SJCRH30 (cell line): ENCODE results near the gene MYOM3. TPM values are rescaled to one million over a fixed set of nuclear protein-coding genes. Genes with fewer than 3 reads are reported as not detected.
A peak's percentile ranks its signal among the peaks of the same experiment; 100 is the strongest.
"Not testable (repeated sequence)": the region's sequence is repeated elsewhere in the genome, so short reads cannot be mapped to it uniquely, and the experiment has no call there.

Experiments
- DNase-seq, 2 experiments: peaks; one replicate each; pipeline ENCODE4 v3.0.0-alpha.2; 2015 to 2020
- H3K27ac ChIP-seq: fragments of 250-450 bp; sonication (Bioruptor Pico); 2 replicates; pipeline ENCODE4 v1.5.1; 2020; ENCODE audit warnings: mild to moderate bottlenecking, moderate library complexity
- H3K27me3 ChIP-seq: fragments of 250-450 bp; sonication (Bioruptor Pico); 2 replicates; pipeline ENCODE4 v1.5.1; 2020; ENCODE audit warnings: mild to moderate bottlenecking, moderate library complexity
- H3K36me3 ChIP-seq: fragments of 250-450 bp; sonication (Bioruptor Pico); 2 replicates; pipeline ENCODE4 v1.5.1; 2020; ENCODE audit warnings: mild to moderate bottlenecking, moderate library complexity
- H3K4me1 ChIP-seq: fragments of 250-450 bp; sonication (Bioruptor Pico); 2 replicates; pipeline ENCODE4 v1.5.1; 2020; ENCODE audit warnings: mild to moderate bottlenecking, moderate library complexity
- H3K4me3 ChIP-seq: fragments of 250-450 bp; sonication (Bioruptor Pico); 2 replicates; pipeline ENCODE4 v1.5.1; 2020; ENCODE audit warnings: mild to moderate bottlenecking, moderate library complexity
- H3K9me3 ChIP-seq: fragments of 250-450 bp; sonication (Bioruptor Pico); replicated peaks from 2 replicates; pipeline ENCODE4 v1.5.1; 2020; ENCODE audit warnings: mild to moderate bottlenecking, moderate library complexity
- total RNA-seq: library from RNA; depleted of rRNA; stranded (reverse); fragments of >200 nt; shearing (Covaris generic); gene quantifications from 2 replicates; pipeline ENCODE4 v1.2.3, GENCODE V29; 2014

MYOM3 gene
- total RNA-seq, 1 experiment from 2014 or later = not detected

GRCh38 chr1:24069817-24070216 is 42.1 kb downstream of the MYOM3 start:
- DNase-seq = no peak

DNA sequence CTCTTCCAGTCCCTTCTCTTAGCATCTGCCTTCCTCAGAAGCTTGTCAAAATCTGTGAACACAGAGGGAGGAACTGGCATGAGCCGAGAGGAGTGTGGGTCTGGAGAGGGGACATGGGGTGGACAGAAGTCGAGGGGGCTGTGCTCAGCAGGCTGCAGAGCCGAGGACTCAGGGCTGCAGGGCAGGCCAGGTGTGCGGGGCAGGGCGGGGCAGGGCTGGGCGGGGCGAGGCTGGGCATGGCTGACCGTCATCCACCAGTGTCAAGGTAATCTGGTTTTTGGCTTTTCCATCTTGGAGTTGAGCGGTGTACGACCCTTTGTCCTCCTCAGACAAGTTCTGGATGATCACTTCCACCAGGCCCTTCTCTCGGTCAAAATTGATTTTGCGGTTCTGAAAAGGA is 44.0 kb downstream of the MYOM3 start:
- Histone ChIP-seq H3K9me3 (no peaks in the 10 kb centered on the region), H3K4me3 (no peak overlapping the region), H3K27me3 (peaks cover 17% of the 10 kb centered on the region), H3K36me3 (no peaks in the 10 kb centered on the region), H3K27ac (no peak overlapping the region), H3K4me1 (no peaks in the 10 kb centered on the region)
- no peak for DNase-seq

More at GRCh38 chr1:24069817-24070216, 42.1 kb downstream of the MYOM3 start:
- Histone ChIP-seq H3K4me3 (no peak overlapping the region), H3K27ac (no peak overlapping the region), H3K4me1 (no peaks in the 10 kb centered on the region), H3K27me3 (peaks cover 16% of the 10 kb centered on the region), H3K9me3 (no peaks in the 10 kb centered on the region), H3K36me3 (no peaks in the 10 kb centered on the region)

DNA sequence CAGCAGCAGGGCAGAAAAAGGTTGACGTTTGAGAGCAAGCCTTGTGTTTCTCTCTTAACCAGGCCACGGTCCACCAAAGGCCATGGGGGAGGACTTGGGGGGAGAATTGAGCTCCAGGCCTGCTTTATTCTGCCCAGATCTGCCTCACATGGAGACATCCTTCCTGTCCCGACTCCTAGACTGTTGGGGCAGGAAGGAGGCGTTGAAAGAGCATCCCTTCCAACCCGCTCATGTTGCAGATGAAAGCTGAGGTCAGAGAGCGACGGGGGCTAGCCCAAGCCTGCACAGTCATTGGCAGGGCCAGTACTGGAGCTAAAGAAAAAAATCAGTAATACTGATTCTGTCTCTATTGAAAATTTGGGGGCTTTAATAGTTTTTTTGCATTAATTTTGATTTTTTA is 46.6 kb downstream of the MYOM3 start:
- Histone ChIP-seq H3K27ac (no peak overlapping the region), H3K4me3 (no peak overlapping the region), H3K36me3 (no peaks in the 10 kb centered on the region), H3K9me3 (no peaks in the 10 kb centered on the region), H3K4me1 (no peaks in the 10 kb centered on the region), H3K27me3 (peaks cover 4% of the 10 kb centered on the region; the same call in 1 of the 2 replicates)
- DNase-seq = no peak

GRCh38 chr1:24062221-24062620 is 49.7 kb downstream of the MYOM3 start:
- no peak overlapping the region for H3K4me3 ChIP-seq
- no peak for DNase-seq
- no peaks in the 10 kb centered on the region for H3K9me3 ChIP-seq
- no peaks in the 10 kb centered on the region for H3K36me3 ChIP-seq
- H3K4me1 ChIP-seq = no peaks in the 10 kb centered on the region
- H3K27me3 ChIP-seq = peaks cover 15% of the 10 kb centered on the region
- H3K27ac ChIP-seq = no peak overlapping the region

GRCh38 chr1:24060482-24060881 is 51.5 kb downstream of the MYOM3 start:
- H3K4me3 ChIP-seq = no peak overlapping the region
- H3K9me3 ChIP-seq = no peaks in the 10 kb centered on the region
- H3K27ac ChIP-seq = no peak overlapping the region
- no peaks in the 10 kb centered on the region for H3K36me3 ChIP-seq
- H3K4me1 ChIP-seq = no peaks in the 10 kb centered on the region
- peaks cover 24% of the 10 kb centered on the region for H3K27me3 ChIP-seq
- no peak for DNase-seq

- no peaks in the 10 kb centered on the region for H3K36me3 ChIP-seq
- H3K27me3 ChIP-seq = peaks cover 27% of the 10 kb centered on the region; the same call in 1 of the 2 replicates
- DNase-seq = no peak
- H3K9me3 ChIP-seq = no peaks in the 10 kb centered on the region
- H3K27ac ChIP-seq = no peak overlapping the region
- no peaks in the 10 kb centered on the region for H3K4me1 ChIP-seq
- H3K4me3 ChIP-seq = no peak overlapping the region
These were observed 53.1 kb downstream of the MYOM3 start for GRCh38 chr1:24058671-24059455.

DNA sequence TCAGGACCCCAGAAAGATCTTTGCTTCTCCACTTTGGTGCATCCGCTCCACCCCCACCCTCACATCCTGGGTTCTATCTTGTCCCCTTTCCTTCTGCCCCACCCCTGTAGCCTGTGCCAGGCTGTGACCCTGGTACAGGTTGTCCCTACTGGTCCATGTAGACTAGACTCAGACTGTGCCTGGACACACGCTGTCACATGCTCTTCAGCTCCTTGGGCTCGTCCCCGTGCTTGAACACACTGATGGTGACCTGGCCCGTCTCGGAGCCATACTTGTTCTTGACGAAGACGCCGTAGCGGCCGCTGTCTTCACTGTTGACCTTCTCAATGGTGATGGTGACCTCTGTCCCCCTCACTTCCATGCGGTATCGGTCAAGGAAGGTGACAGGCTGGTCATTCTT is 54.8 kb downstream of the MYOM3 start:
- Histone ChIP-seq H3K36me3 (no peaks in the 10 kb centered on the region), H3K27me3 (peaks cover 27% of the 10 kb centered on the region; the same call in 1 of the 2 replicates), H3K9me3 (no peaks in the 10 kb centered on the region), H3K4me1 (no peaks in the 10 kb centered on the region), H3K27ac (no peak overlapping the region), H3K4me3 (no peak overlapping the region)
- no peak for DNase-seq

DNA sequence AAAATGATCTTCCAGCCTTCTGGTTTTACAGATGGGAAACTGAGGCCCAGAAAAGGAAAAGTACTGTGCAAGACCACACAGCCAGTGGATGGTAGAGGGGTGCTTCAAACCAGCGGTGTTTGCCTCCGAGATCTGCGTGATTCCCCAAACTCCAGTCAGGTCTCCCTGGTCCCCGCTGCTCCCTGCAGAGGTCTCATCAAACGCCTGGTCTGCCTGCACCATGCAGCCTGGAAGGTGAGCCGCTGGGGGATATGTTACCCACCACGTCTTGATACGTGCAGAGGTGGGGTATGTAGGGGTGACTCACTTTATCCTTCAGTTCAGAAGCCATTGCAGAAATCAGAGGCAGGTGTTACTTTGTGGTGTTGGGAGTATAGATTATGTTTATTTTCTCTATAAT is 56.3 kb downstream of the MYOM3 start:
- Histone ChIP-seq H3K9me3 (no peaks in the 10 kb centered on the region), H3K27me3 (peaks cover 35% of the 10 kb centered on the region), H3K4me3 (no peak overlapping the region), H3K36me3 (no peaks in the 10 kb centered on the region), H3K27ac (no peak overlapping the region), H3K4me1 (no peaks in the 10 kb centered on the region)
- no peak for DNase-seq

DNA sequence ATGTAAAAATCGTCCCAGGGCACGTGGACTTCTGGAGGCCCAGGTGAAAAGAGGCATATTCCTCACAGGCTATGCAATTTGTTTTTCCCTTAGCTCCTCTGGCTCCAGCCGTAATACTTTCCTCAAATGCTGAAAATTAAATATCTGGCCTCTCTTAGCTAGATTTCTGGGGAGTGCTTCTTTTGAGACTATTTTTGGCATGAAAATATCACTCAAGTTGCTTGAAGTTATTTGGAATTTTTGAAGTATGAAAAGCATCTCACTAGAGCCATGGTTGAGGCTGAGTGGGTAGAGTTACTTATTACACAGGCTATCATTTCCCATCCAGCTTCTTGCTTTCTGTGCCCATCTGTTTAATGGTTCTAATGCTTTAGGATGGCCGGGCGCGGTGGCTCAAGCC is 59.7 kb downstream of the MYOM3 start:
- Histone ChIP-seq H3K27me3 (peaks cover 24% of the 10 kb centered on the region), H3K4me1 (peaks cover 1% of the 10 kb centered on the region; the same call in 1 of the 2 replicates), H3K4me3 (no peak overlapping the region), H3K27ac (no peak overlapping the region), H3K9me3 (no peaks in the 10 kb centered on the region), H3K36me3 (no peaks in the 10 kb centered on the region)
- DNase-seq = no peak

GRCh38 chr1:24051206-24051945 is 60.6 kb downstream of the MYOM3 start:
- Histone ChIP-seq H3K9me3 (no peaks in the 10 kb centered on the region), H3K27ac (no peak overlapping the region), H3K36me3 (no peaks in the 10 kb centered on the region), H3K4me1 (peaks cover 10% of the 10 kb centered on the region; the same call in 1 of the 2 replicates), H3K4me3 (no peak overlapping the region), H3K27me3 (peaks cover 20% of the 10 kb centered on the region)
- no peak for DNase-seq

DNA sequence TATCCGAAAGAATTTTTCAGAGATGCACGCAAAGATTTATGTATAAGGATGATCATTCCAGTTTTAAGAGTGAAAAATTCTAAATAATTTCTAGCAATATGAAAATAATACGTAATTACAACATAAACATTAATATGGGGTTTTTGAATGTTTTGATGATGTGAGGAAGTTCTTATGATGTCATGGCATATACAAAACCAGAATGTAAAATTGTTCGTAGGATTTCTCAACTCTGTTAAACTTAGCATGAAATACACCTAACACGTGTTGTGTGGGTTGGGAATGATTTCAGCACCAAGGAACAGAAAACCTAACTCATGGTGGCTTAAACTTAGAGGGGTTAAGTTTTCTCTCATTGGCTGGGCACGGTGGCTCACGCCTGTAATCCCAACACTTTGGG is 62.2 kb downstream of the MYOM3 start:
- Histone ChIP-seq H3K9me3 (no peaks in the 10 kb centered on the region), H3K4me3 (no peak overlapping the region), H3K27me3 (peaks cover 9% of the 10 kb centered on the region; the same call in 1 of the 2 replicates), H3K4me1 (peaks cover 15% of the 10 kb centered on the region), H3K27ac (no peak overlapping the region), H3K36me3 (no peaks in the 10 kb centered on the region)
- DNase-seq = no peak

- not testable (repeated sequence) for H3K27me3 ChIP-seq, H3K9me3 ChIP-seq, DNase-seq, H3K4me3 ChIP-seq, H3K27ac ChIP-seq, H3K36me3 ChIP-seq
- peaks cover 15% of the 10 kb centered on the region for H3K4me1 ChIP-seq
These were observed 63.0 kb downstream of the MYOM3 start for GRCh38 chr1:24048894-24049293.

DNA sequence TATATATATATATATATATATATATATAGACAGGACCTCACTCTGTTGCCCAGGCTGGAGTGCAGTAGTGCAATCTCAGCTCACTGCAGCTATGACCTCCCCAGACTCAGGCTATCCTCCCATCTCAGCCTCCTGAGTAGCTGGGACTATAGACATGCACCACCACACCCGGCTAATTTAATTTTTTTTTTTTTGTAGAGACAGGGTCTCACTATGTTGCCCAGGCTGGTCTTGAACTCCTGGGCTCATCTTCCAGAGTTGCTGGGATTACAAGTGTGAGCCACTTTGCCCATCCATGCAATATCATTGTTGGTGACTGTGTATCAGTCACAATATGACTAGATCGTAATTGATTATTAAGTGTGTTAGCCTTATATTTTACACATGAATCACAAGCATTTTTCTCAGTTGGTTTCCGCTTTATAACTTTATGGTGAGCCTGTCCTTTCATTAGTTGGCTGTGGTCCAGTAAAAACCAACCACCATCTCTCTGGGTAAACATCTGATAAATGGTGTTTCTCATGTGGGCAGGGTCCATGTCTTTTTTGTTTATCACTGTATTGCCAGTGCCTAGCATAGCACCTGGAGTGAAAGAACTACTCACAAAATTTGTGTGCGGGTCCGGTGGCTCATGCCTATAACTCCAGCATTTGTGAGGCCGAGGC is 63.6 kb downstream of the MYOM3 start:
- H3K4me3 ChIP-seq = no peak overlapping the region
- H3K4me1 ChIP-seq = peaks cover 15% of the 10 kb centered on the region
- no peaks in the 10 kb centered on the region for H3K9me3 ChIP-seq
- H3K27ac ChIP-seq = no peak overlapping the region
- H3K27me3 ChIP-seq = peaks cover 9% of the 10 kb centered on the region; the same call in 1 of the 2 replicates
- H3K36me3 ChIP-seq = no peaks in the 10 kb centered on the region
- DNase-seq = no peak

- H3K4me3 ChIP-seq = no peak overlapping the region
- no peak overlapping the region for H3K27ac ChIP-seq
- H3K36me3 ChIP-seq = no peaks in the 10 kb centered on the region
- peaks cover 15% of the 10 kb centered on the region for H3K4me1 ChIP-seq
- DNase-seq = peak; percentile 44 to 50
- H3K27me3 ChIP-seq = peaks cover 9% of the 10 kb centered on the region; the same call in 1 of the 2 replicates
- H3K9me3 ChIP-seq = no peaks in the 10 kb centered on the region
These were observed 64.8 kb downstream of the MYOM3 start for GRCh38 chr1:24047110-24047477.

- Histone ChIP-seq H3K27me3 (no peaks in the 10 kb centered on the region), H3K9me3 (no peaks in the 10 kb centered on the region), H3K4me1 (peaks cover 15% of the 10 kb centered on the region), H3K4me3 (no peak overlapping the region), H3K36me3 (no peaks in the 10 kb centered on the region), H3K27ac (no peak overlapping the region)
- DNase-seq = no peak
These were observed 66.2 kb downstream of the MYOM3 start for GRCh38 chr1:24045771-24046170.
